HFF-Myc (cell line): ENCODE measurements around the gene TXNRD2.

Source experiments
- DNase-seq: peaks from one replicate; pipeline ENCODE4 v3.0.0-alpha.2; 2011; ENCODE audit warnings: low read depth; ENCODE audit errors: extremely low read depth
- H3K4me3 ChIP-seq: replicated peaks from 2 replicates; pipeline ENCODE4 v1.5.1; 2011; ENCODE audit warnings: low read depth, mild to moderate bottlenecking, control low read depth, low read length
- TF ChIP-seq, protein P1 (sequence below): IDR thresholded peaks from 2 replicates; pipeline ENCODE4 v1.5.1; 2012; ENCODE audit warnings: mild to moderate bottlenecking, low read depth, low read length, control low read depth; ENCODE audit errors: missing control alignments

Gene TXNRD2

GRCh38 chr22:19844377-19845053 lies 97.1 kb downstream of the TXNRD2 start:
- DNase-seq: no peak
- H3K4me3 ChIP-seq: no peak overlapping the region
- TF ChIP-seq, protein P1, sequence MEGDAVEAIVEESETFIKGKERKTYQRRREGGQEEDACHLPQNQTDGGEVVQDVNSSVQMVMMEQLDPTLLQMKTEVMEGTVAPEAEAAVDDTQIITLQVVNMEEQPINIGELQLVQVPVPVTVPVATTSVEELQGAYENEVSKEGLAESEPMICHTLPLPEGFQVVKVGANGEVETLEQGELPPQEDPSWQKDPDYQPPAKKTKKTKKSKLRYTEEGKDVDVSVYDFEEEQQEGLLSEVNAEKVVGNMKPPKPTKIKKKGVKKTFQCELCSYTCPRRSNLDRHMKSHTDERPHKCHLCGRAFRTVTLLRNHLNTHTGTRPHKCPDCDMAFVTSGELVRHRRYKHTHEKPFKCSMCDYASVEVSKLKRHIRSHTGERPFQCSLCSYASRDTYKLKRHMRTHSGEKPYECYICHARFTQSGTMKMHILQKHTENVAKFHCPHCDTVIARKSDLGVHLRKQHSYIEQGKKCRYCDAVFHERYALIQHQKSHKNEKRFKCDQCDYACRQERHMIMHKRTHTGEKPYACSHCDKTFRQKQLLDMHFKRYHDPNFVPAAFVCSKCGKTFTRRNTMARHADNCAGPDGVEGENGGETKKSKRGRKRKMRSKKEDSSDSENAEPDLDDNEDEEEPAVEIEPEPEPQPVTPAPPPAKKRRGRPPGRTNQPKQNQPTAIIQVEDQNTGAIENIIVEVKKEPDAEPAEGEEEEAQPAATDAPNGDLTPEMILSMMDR: no peak

- DNase-seq: no peak
- TF ChIP-seq, protein P1: no peak
- no peak overlapping the region for H3K4me3 ChIP-seq
These were observed 97.7 kb downstream of the TXNRD2 start for GRCh38 chr22:19843857-19844376.

GRCh38 chr22:19843107-19843856 lies 98.3 kb downstream of the TXNRD2 start:
- DNase-seq: no peak

DNA sequence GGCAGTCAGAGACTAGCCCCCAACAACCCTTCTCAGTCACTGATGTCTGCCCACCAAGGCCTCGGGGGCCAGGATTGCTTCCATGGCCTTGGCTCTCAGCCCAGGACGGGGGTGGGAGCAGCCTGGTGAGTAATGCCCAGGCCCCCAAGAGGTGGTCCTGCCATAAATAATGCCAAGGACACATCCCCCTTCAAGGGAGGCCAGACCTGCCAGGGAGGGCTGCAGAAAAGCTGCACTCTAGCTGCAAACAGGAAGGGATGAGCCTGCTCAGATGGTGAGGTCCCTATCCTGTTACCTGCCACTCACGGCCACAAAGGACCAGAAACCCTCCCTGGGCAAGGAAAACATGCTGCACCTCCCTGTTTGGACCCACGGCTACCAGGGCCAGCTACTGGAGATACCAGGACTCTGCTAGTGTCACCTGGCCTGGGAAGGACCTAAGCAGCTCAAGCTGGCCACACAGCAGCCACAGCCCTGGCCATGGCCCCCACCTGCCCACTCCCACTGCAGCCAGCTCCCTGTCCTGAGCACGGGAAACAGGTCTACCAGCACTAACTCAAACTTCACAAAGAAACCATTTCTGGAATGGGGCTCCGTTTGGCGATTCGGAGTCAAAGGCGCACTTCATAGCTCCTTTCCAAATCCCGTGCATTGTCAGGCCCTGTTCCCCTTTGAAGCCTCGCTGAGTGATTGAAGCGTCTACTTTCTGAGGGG lies 99.1 kb downstream of the TXNRD2 start:
- TF ChIP-seq, protein P1: no peak
- no peak overlapping the region for H3K4me3 ChIP-seq
- DNase-seq: no peak

More at GRCh38 chr22:19843107-19843856, 98.3 kb downstream of the TXNRD2 start:
- no peak overlapping the region for H3K4me3 ChIP-seq
- TF ChIP-seq, protein P1: no peak

GRCh38 chr22:19841641-19842392 lies 99.8 kb downstream of the TXNRD2 start:
- no peak for DNase-seq
- H3K4me3 ChIP-seq: no peak overlapping the region
- TF ChIP-seq, protein P1: no peak
